CD4-positive, CD25-positive, alpha-beta regulatory T cell (primary cell): ENCODE measurements around the gene TMEM163. TPM values are rescaled to one million over a fixed set of nuclear protein-coding genes. Genes with fewer than 3 reads are reported as not detected.

Experiments
- ATAC-seq, 2 donors: fragments of 150-1000 bp; cut with Tn5 transposase; one replicate each; pipeline ENCODE4 v1.10.0; 2021; ENCODE audit warnings: low read depth in 2 of 2, moderate number of reproducible peaks in 2 of 2, moderate library complexity in 1 of 2
- DNase-seq, 3 donors: peaks; one replicate each; pipeline versions ENCODE4 v3.0.0 to v3.0.0-alpha.2; 2012 to 2022; ENCODE audit warnings: mixed read lengths in 1 of 3
- H3K27ac ChIP-seq: one replicate; pipeline ENCODE4 v1.7.0; 2013; ENCODE audit warnings: mild to moderate bottlenecking, low read length; ENCODE audit not compliant: insufficient read depth, poor library complexity, severe bottlenecking
- H3K27me3 ChIP-seq: one replicate; pipeline ENCODE4 v1.7.0; 2013; ENCODE audit warnings: low read length; ENCODE audit not compliant: control insufficient read depth, insufficient read depth
- H3K36me3 ChIP-seq: one replicate; pipeline ENCODE4 v1.7.0; 2013; ENCODE audit warnings: mild to moderate bottlenecking, low read length, moderate library complexity; ENCODE audit not compliant: control insufficient read depth, insufficient read depth
- H3K4me1 ChIP-seq: 2 replicates; pipeline ENCODE4 v1.7.0; 2013; ENCODE audit warnings: mild to moderate bottlenecking, low read length; ENCODE audit not compliant: insufficient read depth, control insufficient read depth, poor library complexity, severe bottlenecking
- H3K4me3 ChIP-seq: one replicate; pipeline ENCODE4 v1.7.0; 2013; ENCODE audit warnings: low read depth, mild to moderate bottlenecking, low read length, moderate library complexity
- H3K9me3 ChIP-seq, 2 experiments: 1 replicate in 1 of 2; 2 replicates in 1 of 2; pipeline ENCODE4 v1.7.0; 2013; ENCODE audit warnings: low read length in 2 of 2, mild to moderate bottlenecking in 1 of 2, moderate library complexity in 1 of 2; ENCODE audit not compliant: control insufficient read depth in 2 of 2
- H3K27ac Mint-ChIP-seq, 3 donors: one replicate each; pipeline ENCODE4 v1.8.0; 2020 to 2022; ENCODE audit warnings: mild to moderate bottlenecking in 3 of 3, mixed read lengths in 3 of 3, moderate library complexity in 2 of 3
- H3K27me3 Mint-ChIP-seq: one replicate; pipeline ENCODE4 v1.8.0; 2022; ENCODE audit warnings: mild to moderate bottlenecking, mixed read lengths
- H3K36me3 Mint-ChIP-seq: one replicate; pipeline ENCODE4 v1.8.0; 2020; ENCODE audit warnings: mixed read lengths
- H3K4me1 Mint-ChIP-seq, 4 donors: one replicate each; pipeline ENCODE4 v1.8.0; 2020 to 2022; ENCODE audit warnings: mixed read lengths in 4 of 4, mild to moderate bottlenecking in 1 of 4
- H3K4me3 Mint-ChIP-seq, 4 donors: one replicate each; pipeline ENCODE4 v1.8.0; 2020 to 2022; ENCODE audit warnings: mild to moderate bottlenecking in 4 of 4, mixed read lengths in 4 of 4, moderate library complexity in 3 of 4
- H3K9me3 Mint-ChIP-seq, 7 donors: one replicate each; pipeline ENCODE4 v1.8.0; 2020 to 2022; ENCODE audit warnings: mixed read lengths in 7 of 7, mild to moderate bottlenecking in 3 of 7, moderate library complexity in 2 of 7
- polyA plus RNA-seq, 4 donors: library from polyadenylated mRNA; unstranded; fragments of 300-500 nt; fragmentation: Illumina TruSeq; gene quantifications; one replicate each; pipeline ENCODE4 v1.2.3, GENCODE V29; 2021
- total RNA-seq: library from RNA; stranded (reverse); gene quantifications from one replicate; pipeline ENCODE4 v1.2.3, GENCODE V29; 2022

TMEM163 gene
- total and polyA plus RNA-seq, 5 donors from 2014 or later = 0.08 to 1.0 (median 0.33) TPM

GRCh38 chr2:134582547-134582899, 136.3 kb downstream of the TMEM163 start:
- no peaks in the 10 kb centered on the region for H3K9me3 ChIP-seq
- no peaks in the 10 kb centered on the region for H3K4me1 Mint-ChIP-seq
- H3K4me3 ChIP-seq = no peak overlapping the region
- H3K27ac Mint-ChIP-seq = no peak overlapping the region
- peaks cover 0 to 3% (median 0%) of the 10 kb centered on the region in 7 donors for H3K9me3 Mint-ChIP-seq
- no peak overlapping the region for H3K27ac ChIP-seq
- no peak overlapping the region for H3K4me3 Mint-ChIP-seq
- no peaks in the 10 kb centered on the region for H3K27me3 ChIP-seq
- H3K36me3 ChIP-seq = no peaks in the 10 kb centered on the region
- peaks cover 4% of the 10 kb centered on the region for H3K4me1 ChIP-seq
- ATAC-seq = peak in 1 of 2 donors; percentile 53
- peaks cover 4% of the 10 kb centered on the region for H3K27me3 Mint-ChIP-seq
- DNase-seq = no peak
- no peaks in the 10 kb centered on the region for H3K36me3 Mint-ChIP-seq

- no peak overlapping the region for H3K4me3 ChIP-seq
- no peaks in the 10 kb centered on the region for H3K36me3 ChIP-seq
- Mint-ChIP-seq H3K4me3 (no peak overlapping the region), H3K27ac (no peak overlapping the region), H3K4me1 (no peaks in the 10 kb centered on the region), H3K27me3 (peaks cover 4% of the 10 kb centered on the region), H3K36me3 (no peaks in the 10 kb centered on the region), H3K9me3 (peaks cover 0 to 3% (median 0%) of the 10 kb centered on the region in 7 donors)
- peaks cover 4% of the 10 kb centered on the region for H3K4me1 ChIP-seq
- H3K9me3 ChIP-seq = no peaks in the 10 kb centered on the region
- H3K27me3 ChIP-seq = no peaks in the 10 kb centered on the region
- H3K27ac ChIP-seq = no peak overlapping the region
- ATAC-seq (no peak), DNase-seq (no peak)
These were observed 136.8 kb downstream of the TMEM163 start for GRCh38 chr2:134581877-134582546.

GRCh38 chr2:134578316-134578715, 140.5 kb downstream of the TMEM163 start:
- no peak for ATAC-seq
- H3K9me3 ChIP-seq = no peaks in the 10 kb centered on the region

GRCh38 chr2:134576478-134576877, 142.3 kb downstream of the TMEM163 start:
- H3K4me1 Mint-ChIP-seq = no peaks in the 10 kb centered on the region
- no peak for ATAC-seq
- DNase-seq = peak in 2 of 3 donors; percentile 15 to 20

More at GRCh38 chr2:134578316-134578715, 140.5 kb downstream of the TMEM163 start:
- H3K27me3 ChIP-seq = peaks cover 2% of the 10 kb centered on the region
- peaks cover 4% of the 10 kb centered on the region for H3K4me1 ChIP-seq
- H3K27ac ChIP-seq = no peak overlapping the region
- H3K36me3 ChIP-seq = no peaks in the 10 kb centered on the region
- Mint-ChIP-seq H3K9me3 (no peaks in the 10 kb centered on the region), H3K27ac (no peak overlapping the region), H3K36me3 (no peaks in the 10 kb centered on the region), H3K4me3 (no peak overlapping the region), H3K4me1 (no peaks in the 10 kb centered on the region), H3K27me3 (peaks cover 9% of the 10 kb centered on the region)
- H3K4me3 ChIP-seq = no peak overlapping the region
- DNase-seq = no peak

GRCh38 chr2:134575888-134576287, 142.9 kb downstream of the TMEM163 start:
- no peaks in the 10 kb centered on the region for H3K36me3 Mint-ChIP-seq
- H3K4me3 Mint-ChIP-seq = no peak overlapping the region

More at GRCh38 chr2:134576478-134576877, 142.3 kb downstream of the TMEM163 start:
- H3K4me1 ChIP-seq = no peaks in the 10 kb centered on the region
- no peaks in the 10 kb centered on the region for H3K36me3 Mint-ChIP-seq
- H3K27me3 ChIP-seq = peaks cover 2% of the 10 kb centered on the region
- H3K4me3 Mint-ChIP-seq = no peak overlapping the region
- no peak overlapping the region for H3K27ac ChIP-seq
- no peaks in the 10 kb centered on the region for H3K36me3 ChIP-seq
- peaks cover 11% of the 10 kb centered on the region for H3K27me3 Mint-ChIP-seq
- H3K9me3 ChIP-seq = no peaks in the 10 kb centered on the region
- no peak overlapping the region for H3K27ac Mint-ChIP-seq
- H3K9me3 Mint-ChIP-seq = no peaks in the 10 kb centered on the region
- no peak overlapping the region for H3K4me3 ChIP-seq

GRCh38 chr2:134574611-134575330, 144.0 kb downstream of the TMEM163 start:
- no peaks in the 10 kb centered on the region for H3K36me3 ChIP-seq
- peaks cover 4% of the 10 kb centered on the region for H3K27me3 ChIP-seq
- peaks cover 11% of the 10 kb centered on the region for H3K27me3 Mint-ChIP-seq
- H3K4me1 Mint-ChIP-seq = no peaks in the 10 kb centered on the region
- H3K36me3 Mint-ChIP-seq = no peaks in the 10 kb centered on the region
- H3K4me1 ChIP-seq = no peaks in the 10 kb centered on the region
- H3K9me3 Mint-ChIP-seq = no peaks in the 10 kb centered on the region
- DNase-seq (no peak), ATAC-seq (no peak)
- H3K27ac ChIP-seq = no peak overlapping the region
- no peaks in the 10 kb centered on the region for H3K9me3 ChIP-seq
- no peak overlapping the region for H3K4me3 ChIP-seq
- H3K27ac Mint-ChIP-seq = peak overlapping the region in 1 of 3 donors; percentile 54
- no peak overlapping the region for H3K4me3 Mint-ChIP-seq

More at GRCh38 chr2:134575888-134576287, 142.9 kb downstream of the TMEM163 start:
- Mint-ChIP-seq H3K27me3 (peaks cover 11% of the 10 kb centered on the region), H3K9me3 (no peaks in the 10 kb centered on the region), H3K4me1 (no peaks in the 10 kb centered on the region), H3K27ac (no peak overlapping the region)
- peaks cover 2% of the 10 kb centered on the region for H3K27me3 ChIP-seq
- H3K9me3 ChIP-seq = no peaks in the 10 kb centered on the region
- no peak for ATAC-seq
- no peak overlapping the region for H3K4me3 ChIP-seq
- no peaks in the 10 kb centered on the region for H3K4me1 ChIP-seq
- H3K36me3 ChIP-seq = no peaks in the 10 kb centered on the region
- no peak for DNase-seq
- H3K27ac ChIP-seq = no peak overlapping the region

GRCh38 chr2:134573724-134574123, 145.1 kb downstream of the TMEM163 start:
- Histone ChIP-seq H3K9me3 (no peaks in the 10 kb centered on the region), H3K27me3 (peaks cover 6% of the 10 kb centered on the region), H3K4me1 (no peaks in the 10 kb centered on the region), H3K4me3 (no peak overlapping the region), H3K36me3 (no peaks in the 10 kb centered on the region), H3K27ac (no peak overlapping the region)
- ATAC-seq = no peak
- Mint-ChIP-seq H3K4me1 (no peaks in the 10 kb centered on the region), H3K27me3 (peaks cover 17% of the 10 kb centered on the region), H3K9me3 (no peaks in the 10 kb centered on the region), H3K4me3 (no peak overlapping the region), H3K36me3 (no peaks in the 10 kb centered on the region), H3K27ac (no peak overlapping the region)
- no peak for DNase-seq

- ATAC-seq (no peak), DNase-seq (no peak)
- H3K4me3 Mint-ChIP-seq = no peak overlapping the region
These were observed 145.8 kb downstream of the TMEM163 start for GRCh38 chr2:134573085-134573370.

More at GRCh38 chr2:134573085-134573370, 145.8 kb downstream of the TMEM163 start:
- Histone ChIP-seq H3K27me3 (peaks cover 8% of the 10 kb centered on the region), H3K9me3 (no peaks in the 10 kb centered on the region), H3K4me3 (no peak overlapping the region), H3K4me1 (no peaks in the 10 kb centered on the region), H3K36me3 (no peaks in the 10 kb centered on the region), H3K27ac (no peak overlapping the region)
- Mint-ChIP-seq H3K9me3 (no peaks in the 10 kb centered on the region), H3K27me3 (peaks cover 17% of the 10 kb centered on the region), H3K36me3 (no peaks in the 10 kb centered on the region), H3K4me1 (no peaks in the 10 kb centered on the region), H3K27ac (no peak overlapping the region)
